Motor neuron (in vitro differentiated cells): Measurements from ENCODE around the gene S100A1. TPM values are rescaled to one million over a fixed set of nuclear protein-coding genes. Genes with fewer than 3 reads are reported as not detected.
"Not testable (repeated sequence)": the region's sequence is repeated elsewhere in the genome, so short reads cannot be mapped to it uniquely, and the experiment has no call there.

Experiments
- ATAC-seq, 8 experiments: fragments of 200-7000 bp; cut with Tn5 transposase; replicated peaks in 6 of 8; 2 replicates each; pipeline ENCODE4 v1.8.0; 2021; ENCODE audit warnings: mild to moderate bottlenecking in 8 of 8, moderate library complexity in 8 of 8
- H3K27ac ChIP-seq, 2 donors: fragments of 250-450 bp; sonication (Bioruptor Pico); 2 replicates each; pipeline ENCODE4 v1.9.0; 2021; ENCODE audit warnings: antibody characterized with exemption in 2 of 2, mild to moderate bottlenecking in 2 of 2, moderate library complexity in 1 of 2
- H3K4me1 ChIP-seq, 2 donors: fragments of 250-450 bp; sonication (Bioruptor Pico); replicated peaks in 1 of 2; 2 replicates each; pipeline ENCODE4 v1.6.1; 2021; ENCODE audit warnings: antibody characterized with exemption in 2 of 2, mild to moderate bottlenecking in 2 of 2, moderate library complexity in 1 of 2
- H3K4me3 ChIP-seq, 5 donors: fragments of 250-450 bp; sonication (Bioruptor Pico); 2 replicates each; pipeline ENCODE4 v1.9.0; 2021; ENCODE audit warnings: antibody characterized with exemption in 5 of 5, mild to moderate bottlenecking in 5 of 5, moderate library complexity in 4 of 5
- WGBS, 10 experiments: fragments of 450-650 bp; shearing (Covaris generic); methylation state at CpG; one replicate each; pipeline ENCODE4 v1.0.0; 2022; 5-methylcytosine and 5-hydroxymethylcytosine counted together
- in situ Hi-C, 9 experiments: fragments of 400-800 bp; cut with MboI; loops; one replicate each; pipeline ENCODE4 v1.15.0; 2021; ENCODE audit warnings: low sequenced_read_pairs in 9 of 9, low pct_unique_long_range_greater_than_20kb in 2 of 9; ENCODE audit not compliant: unreplicated experiment in 9 of 9
- total RNA-seq, 8 experiments: library from RNA; unstranded; fragments of 300-600 nt; gene quantifications; 2 replicates each; pipeline versions ENCODE4 v1.2.3 to v1.2.4, GENCODE V29; 2022

Gene S100A1
- total RNA-seq: 1 to 10 TPM in 5 of 8 experiments, under 1 TPM in 3; 0.38 to 3.7 (median 1.5) TPM

DNA sequence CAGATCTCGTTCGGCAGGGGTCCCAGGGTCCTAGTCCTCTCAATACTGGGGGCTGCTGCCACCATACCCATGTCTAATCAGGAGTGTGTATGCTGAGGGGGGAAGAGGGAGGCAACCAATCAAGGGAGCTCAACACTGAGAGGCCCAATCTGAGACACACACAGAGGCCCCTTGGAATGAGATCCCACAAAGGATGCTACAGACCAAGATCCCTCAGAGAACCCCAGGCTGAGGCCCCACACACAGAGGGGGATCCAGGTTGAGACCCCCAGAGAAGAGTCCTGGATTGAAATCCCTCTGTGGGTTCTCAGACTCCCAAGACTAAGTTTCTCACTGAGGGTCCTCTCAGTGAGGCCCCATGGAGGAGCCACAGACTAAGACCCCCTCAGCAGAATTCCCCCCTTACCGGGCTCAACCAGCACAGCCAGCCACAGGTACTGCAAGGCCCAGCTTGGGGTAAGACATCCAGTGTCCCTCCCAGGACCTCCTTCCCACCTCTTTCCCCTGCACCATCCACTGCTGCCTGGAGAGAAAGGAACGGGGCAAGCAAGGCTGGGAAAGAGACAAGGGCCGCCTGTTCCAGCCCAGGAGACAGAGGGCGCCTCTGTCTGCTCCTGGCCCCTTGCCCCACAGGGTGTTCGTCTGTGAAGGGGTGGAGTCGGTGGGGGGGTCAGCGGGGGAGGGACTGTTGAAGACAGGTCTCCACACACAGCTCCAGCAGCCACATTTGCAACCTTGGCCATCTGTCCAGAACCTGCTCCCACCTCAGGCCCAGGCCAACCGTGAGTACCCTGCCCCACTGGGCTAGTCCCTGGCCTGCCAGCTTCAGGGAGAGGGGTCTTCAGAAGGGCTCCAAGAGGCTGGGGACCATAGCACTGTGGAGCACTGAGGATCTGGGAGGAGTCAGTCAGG lies at the start of gene S100A1:
S100A1 (plus strand) TSS at position 720 of the 912 bp plus-strand sequence. CDS start 2,088 bp downstream, outside the sequence.
- Histone ChIP-seq H3K27ac (peak within 1 kb of the TSS; percentile 27 to 74), H3K4me3 (peak within 1 kb of the TSS; percentile 11 to 31 (median 29)), H3K4me1 (peaks cover 19 to 26% of the 10 kb centered on the region in 2 donors)
- in situ Hi-C loops: loop anchor here in 3 of 9 experiments (25.0 kb wide), 1 partner anchor 116 kb away; no protein-coding TSS in a partner anchor
- ATAC-seq: peak in 1 of 8 experiments; percentile 11
- 8 to 100% (median 54%) methylated on average over 1 to 4 of the region's 10 CpGs; no CpG with 5 or more reads in 5 of the 10 experiments for WGBS, 10 experiments

DNA sequence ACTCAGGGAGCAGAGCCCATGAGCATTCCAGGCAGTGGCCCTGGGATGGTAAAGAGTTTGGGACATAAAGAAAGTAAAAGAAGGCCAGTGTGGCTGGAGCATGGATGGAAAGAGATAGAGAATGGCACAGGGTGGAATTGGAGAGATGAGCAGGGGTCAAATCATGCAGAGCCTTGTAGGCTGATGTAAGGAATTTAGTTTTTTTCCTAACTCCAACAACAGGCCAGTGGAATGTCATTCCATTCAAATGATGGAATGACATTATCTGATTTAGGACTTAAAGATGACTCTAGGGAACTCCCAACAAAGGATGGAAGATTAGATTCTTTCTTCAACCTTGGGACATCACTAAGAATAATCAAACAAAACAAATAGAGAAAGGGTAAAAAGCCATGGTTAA lies 49.7 kb upstream of the S100A1 start:
- in situ Hi-C loops: no loop called here
- no peak overlapping the region for H3K27ac ChIP-seq
- peak in 4 of 8 experiments; percentile 26 to 49 (median 40) for ATAC-seq
- H3K4me1 ChIP-seq: peaks cover under 1 to 9% of the 10 kb centered on the region in 2 donors
- no peak overlapping the region for H3K4me3 ChIP-seq

DNA sequence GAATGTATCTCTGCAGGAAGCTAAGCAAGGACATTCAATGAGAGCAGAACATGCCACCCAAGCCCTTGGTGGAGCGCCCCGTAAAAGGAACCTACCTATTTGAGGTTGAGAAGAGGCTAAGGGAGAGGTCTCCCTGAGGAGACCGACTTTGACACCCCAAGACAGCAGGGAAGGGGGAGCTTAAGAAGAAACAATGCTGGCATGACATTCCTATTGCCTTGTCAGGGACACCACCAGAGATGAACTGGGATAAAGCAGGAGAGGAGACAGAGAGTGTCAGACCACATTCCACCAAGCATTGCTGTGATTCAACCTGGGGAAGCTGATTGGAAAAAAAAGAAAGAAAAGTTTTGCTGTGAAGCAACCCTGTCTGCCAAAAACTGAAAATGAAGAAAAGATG lies 49.3 kb upstream of the S100A1 start:
- H3K4me1 ChIP-seq: peaks cover 4 to 9% of the 10 kb centered on the region in 2 donors
- ATAC-seq: no peak
- in situ Hi-C loops: no loop called here
- H3K27ac ChIP-seq: no peak overlapping the region
- H3K4me3 ChIP-seq: no peak overlapping the region
- WGBS, 10 experiments: 14 to 89% (median 75%) methylated on average over 1 to 3 of the region's 3 CpGs; no CpG with 5 or more reads in 2 of the 10 experiments

DNA sequence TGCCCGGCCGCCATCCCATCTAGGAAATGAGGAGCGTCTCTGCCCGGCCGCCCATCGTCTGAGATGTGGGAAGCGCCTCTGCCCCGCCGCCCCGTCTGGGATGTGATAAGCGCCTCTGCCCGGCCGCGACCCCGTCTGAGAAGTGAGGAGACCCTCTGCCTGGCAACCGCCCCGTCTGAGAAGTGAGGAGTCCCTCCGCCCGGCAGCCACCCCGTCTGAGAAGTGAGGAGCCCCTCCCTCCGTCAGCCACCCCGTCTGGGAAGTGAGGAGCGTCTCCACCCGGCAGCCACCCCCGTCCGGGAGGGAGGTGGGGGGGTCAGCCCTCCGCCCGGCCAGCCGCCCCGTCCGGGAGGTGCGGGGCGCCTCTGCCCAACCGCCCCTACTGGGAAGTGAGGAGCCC lies 45.4 kb upstream of the S100A1 start:
- in situ Hi-C loops, H3K27ac ChIP-seq, ATAC-seq, H3K4me3 ChIP-seq, H3K4me1 ChIP-seq: not testable (repeated sequence)
- no CpG with 5 or more reads among the region's 34 CpGs for WGBS, 10 experiments

DNA sequence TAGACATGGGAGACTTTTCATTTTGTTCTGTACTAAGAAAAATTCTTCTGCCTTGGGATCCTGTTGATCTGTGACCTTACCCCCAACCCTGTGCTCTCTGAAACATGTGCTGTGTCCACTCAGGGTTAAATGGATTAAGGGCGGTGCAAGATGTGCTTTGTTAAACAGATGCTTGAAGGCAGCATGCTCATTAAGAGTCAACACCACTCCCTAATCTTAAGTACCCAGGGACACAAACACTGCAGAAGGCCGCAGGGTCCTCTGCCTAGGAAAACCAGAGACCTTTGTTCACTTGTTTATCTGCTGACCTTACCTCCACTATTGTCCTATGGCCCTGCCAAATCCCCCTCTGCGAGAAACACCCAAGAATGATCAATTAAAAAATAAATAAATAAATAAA lies 44.7 kb upstream of the S100A1 start:
- H3K4me1 ChIP-seq, in situ Hi-C loops, ATAC-seq, H3K27ac ChIP-seq, H3K4me3 ChIP-seq: not testable (repeated sequence)
- 29 to 100% (median 76%) methylated on average over 1 to 2 of the region's 3 CpGs for WGBS, 10 experiments

DNA sequence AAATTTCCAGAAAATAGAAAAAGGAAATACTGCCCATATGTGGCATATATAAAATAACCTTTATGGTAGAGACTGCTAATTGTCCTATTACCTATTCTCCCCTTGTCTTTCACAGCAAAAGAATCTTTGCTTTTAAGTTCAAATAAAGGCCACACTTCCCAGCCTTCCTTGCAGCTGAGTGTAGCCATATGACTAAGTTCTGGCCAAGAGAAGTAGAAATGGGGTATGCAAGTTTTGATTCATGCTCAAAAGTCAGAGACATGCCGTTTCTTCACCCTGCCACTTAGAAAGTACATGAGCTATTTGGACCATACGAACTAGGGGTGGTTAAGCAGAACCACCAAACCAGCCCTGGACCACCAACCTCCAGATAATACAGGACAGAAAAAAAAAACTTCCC lies 44.3 kb upstream of the S100A1 start:
- no peak overlapping the region for H3K27ac ChIP-seq
- in situ Hi-C loops: no loop called here
- no peak overlapping the region for H3K4me3 ChIP-seq
- WGBS, 10 experiments: 7 to 96% (median 78%) methylated on average over 2 of the region's 2 CpGs; no CpG with 5 or more reads in 2 of the 10 experiments
- no peak for ATAC-seq
- peaks cover 0 to 4% of the 10 kb centered on the region in 2 donors for H3K4me1 ChIP-seq

DNA sequence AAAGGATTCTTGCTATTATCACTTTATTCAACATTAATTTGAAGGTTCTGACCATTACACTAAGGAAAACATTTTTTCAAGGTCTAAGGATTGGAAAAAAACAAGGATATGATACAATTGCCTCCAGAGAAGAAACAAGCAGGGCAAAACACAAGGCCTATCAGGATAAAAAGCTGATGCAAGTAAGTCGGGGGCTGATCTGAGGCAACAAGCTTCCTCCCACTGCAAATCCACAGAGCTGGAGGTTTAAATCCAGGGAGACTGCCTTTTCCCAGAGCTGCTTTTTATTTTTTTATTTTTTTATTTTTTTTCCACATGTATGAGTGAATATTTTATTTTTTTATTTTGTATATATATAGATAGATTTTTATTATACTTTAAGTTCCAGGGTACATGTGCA lies 43.2 kb upstream of the S100A1 start:
- ATAC-seq: no peak
- H3K4me1 ChIP-seq: peaks cover 0 to 4% of the 10 kb centered on the region in 2 donors
- in situ Hi-C loops: no loop called here
- H3K27ac ChIP-seq: no peak overlapping the region
- 60 to 100% (median 92%) methylated on average over 1 of the region's 1 CpG; no CpG with 5 or more reads in 3 of the 10 experiments for WGBS, 10 experiments
- no peak overlapping the region for H3K4me3 ChIP-seq

DNA sequence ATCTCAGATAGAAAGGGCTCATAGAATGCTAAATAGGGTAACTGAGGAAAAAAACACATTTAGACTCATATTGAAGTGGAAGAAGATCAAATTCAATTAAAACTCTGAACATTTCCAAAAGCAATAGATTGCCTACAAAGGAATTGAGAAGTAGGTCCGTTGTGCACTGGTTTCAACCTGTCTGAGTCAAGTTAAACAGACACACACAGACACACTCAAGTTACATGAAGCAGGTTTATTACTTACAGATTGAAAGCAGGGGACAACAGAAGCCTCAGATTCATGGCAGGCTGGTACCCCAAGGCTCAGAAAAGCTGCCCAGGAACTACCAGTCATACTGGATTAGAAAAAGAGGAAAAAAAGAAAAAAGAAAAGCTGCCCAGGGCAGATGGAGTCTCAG lies 41.9 kb upstream of the S100A1 start:
- Histone ChIP-seq H3K4me1 (peaks cover 0 to 4% of the 10 kb centered on the region in 2 donors), H3K4me3 (no peak overlapping the region), H3K27ac (no peak overlapping the region)
- in situ Hi-C loops: no loop called here
- no peak for ATAC-seq
- 0 to 71% (median 44%) methylated on average over 1 of the region's 1 CpG; no CpG with 5 or more reads in 1 of the 10 experiments for WGBS, 10 experiments

DNA sequence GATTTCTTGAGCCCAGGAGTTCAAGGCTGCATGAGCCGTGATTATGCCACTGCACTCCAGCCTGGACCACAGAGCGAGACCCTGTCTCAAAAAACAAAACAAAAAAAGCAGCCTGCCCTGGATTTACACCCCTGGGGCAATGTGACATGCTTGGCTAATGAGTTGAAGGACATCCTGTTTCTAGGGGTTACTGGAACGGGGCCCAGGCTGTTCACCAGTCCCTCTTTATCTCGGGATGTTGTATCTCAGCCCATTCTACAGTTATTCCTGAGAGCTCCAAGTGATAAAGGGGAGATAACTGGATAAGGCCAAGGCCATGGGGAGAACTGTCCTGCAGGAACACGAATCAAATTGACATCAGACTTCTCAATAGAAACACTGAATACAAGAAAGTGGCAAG lies 40.9 kb upstream of the S100A1 start:
- WGBS, 10 experiments: 17 to 100% (median 75%) methylated on average over 1 to 4 of the region's 5 CpGs; no CpG with 5 or more reads in 1 of the 10 experiments
- in situ Hi-C loops: no loop called here

DNA sequence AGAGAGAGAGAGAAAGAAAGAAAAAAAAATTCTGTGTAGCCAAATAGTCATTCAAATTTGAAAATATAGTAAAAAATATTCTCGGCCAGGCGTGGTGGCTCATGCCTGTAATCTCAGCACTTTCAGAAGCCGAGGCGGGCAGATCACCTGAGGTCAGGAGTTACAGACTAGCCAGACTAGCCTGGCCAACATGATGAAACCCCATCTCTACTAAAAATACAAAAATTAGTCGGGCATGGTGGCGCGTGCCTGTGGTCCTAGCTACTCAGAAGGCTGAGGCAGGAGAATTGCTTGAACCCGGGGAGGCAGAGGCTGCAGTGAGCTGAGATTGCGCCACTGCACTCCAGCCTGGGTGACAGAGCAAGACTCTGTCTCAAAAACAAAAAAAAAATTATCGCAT lies 40.2 kb upstream of the S100A1 start:
- ATAC-seq, H3K27ac ChIP-seq, H3K4me3 ChIP-seq, H3K4me1 ChIP-seq, in situ Hi-C loops: not testable (repeated sequence)
- 85 to 100% (median 91%) methylated on average over 1 to 10 of the region's 10 CpGs for WGBS, 10 experiments

More for the DNA sequence above, 40.9 kb upstream of the S100A1 start:
- Histone ChIP-seq H3K27ac (no peak overlapping the region), H3K4me3 (no peak overlapping the region), H3K4me1 (peaks cover 3 to 4% of the 10 kb centered on the region in 2 donors)
- peak in 1 of 8 experiments; percentile 35 for ATAC-seq

DNA sequence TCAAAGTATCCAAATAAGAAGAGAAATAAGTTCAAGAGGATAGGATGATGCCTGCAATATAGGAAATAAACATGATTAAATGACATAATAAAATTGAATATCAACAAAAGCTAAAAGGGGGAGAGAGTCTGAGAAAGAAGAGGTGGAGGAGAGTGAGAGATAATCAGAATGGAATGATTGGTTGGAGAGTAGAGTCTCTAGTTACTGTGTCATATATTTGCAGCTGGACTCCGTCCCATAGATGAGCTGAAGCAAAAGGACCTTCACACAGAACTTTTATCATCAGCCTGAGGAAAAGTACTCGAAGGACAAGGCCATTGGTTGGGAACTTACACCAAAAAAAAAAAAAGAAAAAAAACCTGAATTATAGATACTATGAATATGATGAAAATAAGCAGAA lies 39.8 kb upstream of the S100A1 start:
- in situ Hi-C loops: no loop called here
- H3K4me1 ChIP-seq: peaks cover 8 to 12% of the 10 kb centered on the region in 2 donors
- H3K27ac ChIP-seq: no peak overlapping the region
- H3K4me3 ChIP-seq: no peak overlapping the region
- 65 to 97% (median 86%) methylated on average over 2 of the region's 2 CpGs; no CpG with 5 or more reads in 1 of the 10 experiments for WGBS, 10 experiments
- ATAC-seq: no peak

DNA sequence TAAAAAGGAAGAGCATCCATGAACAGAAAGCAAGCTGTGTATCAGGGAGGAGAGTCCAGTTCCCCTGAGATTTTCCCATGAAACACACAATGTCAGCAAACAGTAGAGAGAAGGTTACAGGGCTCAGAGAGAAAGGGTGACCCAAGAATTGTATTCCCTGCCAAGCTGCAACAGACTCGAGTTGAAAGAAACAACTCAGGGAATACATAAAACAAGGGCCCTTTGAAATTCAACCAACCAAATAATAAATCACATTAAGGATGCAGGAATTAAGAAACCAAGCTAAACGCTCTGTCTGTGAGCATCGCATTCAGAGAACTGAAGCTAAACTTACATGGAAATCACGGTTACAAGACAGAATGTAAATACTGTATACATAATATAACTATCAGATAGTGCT lies 35.5 kb upstream of the S100A1 start:
- H3K4me1 ChIP-seq: peaks cover 5 to 12% of the 10 kb centered on the region in 2 donors
- H3K4me3 ChIP-seq: no peak overlapping the region
- peak overlapping the region in 1 of 2 donors; percentile 18 for H3K27ac ChIP-seq
- in situ Hi-C loops: no loop called here
- 0 to 75% (median 15%) methylated on average over 1 to 4 of the region's 4 CpGs; no CpG with 5 or more reads in 1 of the 10 experiments for WGBS, 10 experiments
- ATAC-seq: peak in 7 of 8 experiments; percentile 23 to 91 (median 82)

DNA sequence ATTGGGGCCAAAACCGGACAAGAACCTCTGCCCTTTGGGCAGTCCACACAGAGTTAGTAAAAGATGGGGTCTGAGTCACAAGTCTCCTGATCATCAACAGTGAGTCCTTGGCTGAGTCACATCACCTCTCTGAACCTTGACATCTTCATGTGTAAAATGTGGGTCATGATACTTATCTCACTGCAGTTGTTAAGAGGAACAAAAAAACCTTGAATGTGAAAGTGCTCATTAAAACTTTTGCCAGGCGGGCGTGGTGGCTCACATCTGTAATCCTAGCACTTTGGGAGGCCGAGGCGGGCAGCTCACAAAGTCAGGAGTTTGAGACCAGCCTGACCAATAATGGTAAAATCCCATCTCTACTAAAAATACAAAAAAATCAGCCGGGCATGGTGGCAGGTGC lies 31.0 kb upstream of the S100A1 start:
- peak in 2 of 8 experiments; percentile 48 to 54 for ATAC-seq
- Histone ChIP-seq H3K27ac (no peak overlapping the region), H3K4me1 (peaks cover 8 to 17% of the 10 kb centered on the region in 2 donors), H3K4me3 (no peak overlapping the region)
- in situ Hi-C loops: no loop called here
- 80 to 100% (median 93%) methylated on average over 3 to 6 of the region's 6 CpGs; no CpG with 5 or more reads in 5 of the 10 experiments for WGBS, 10 experiments
